Endothelial cell of umbilical vein (primary cell): ENCODE measurements around the gene PHLPP2.
A peak's percentile ranks its signal among the peaks of the same experiment; 100 is the strongest.

Experiments
- CTCF ChIP-seq, 2 donors: IDR thresholded peaks; 1 replicate in 1 of 2; 2 replicates in 1 of 2; pipeline ENCODE4 v1.5.1; 2011; ENCODE audit warnings: low read length in 2 of 2, mild to moderate bottlenecking in 2 of 2, moderate library complexity in 2 of 2, control low read depth in 1 of 2, inconsistent platforms in 1 of 2, low read depth in 1 of 2; ENCODE audit not compliant: insufficient read depth in 1 of 2; ENCODE audit errors: extremely low read depth in 1 of 2
- EZH2 ChIP-seq: IDR thresholded peaks from 2 replicates; pipeline ENCODE4 v1.6.1; 2012; ENCODE audit warnings: borderline replicate concordance, low read depth, mild to moderate bottlenecking, moderate library complexity, low read length, inconsistent platforms; ENCODE audit not compliant: severe bottlenecking
- FOS ChIP-seq: IDR thresholded peaks from 2 replicates; pipeline ENCODE4 v1.6.1; 2011; ENCODE audit warnings: mild to moderate bottlenecking, low read length, moderate library complexity, borderline replicate concordance; ENCODE audit not compliant: insufficient read depth
- GATA2 ChIP-seq: IDR thresholded peaks from 2 replicates; pipeline ENCODE4 v1.7.0; 2011; ENCODE audit warnings: low read depth, mild to moderate bottlenecking, moderate library complexity, mixed read lengths, low read length; ENCODE audit not compliant: insufficient read length, insufficient read depth
- JUN ChIP-seq: IDR thresholded peaks from 2 replicates; pipeline ENCODE4 v1.6.1; 2011; ENCODE audit warnings: borderline replicate concordance, low read depth; ENCODE audit not compliant: insufficient read length, insufficient read depth
- MAX ChIP-seq: IDR thresholded peaks from 2 replicates; pipeline ENCODE4 v1.6.1; 2011; ENCODE audit not compliant: insufficient read depth, insufficient read length
- MYC ChIP-seq: IDR thresholded peaks from one replicate; pipeline ENCODE4 v1.6.1; 2011; ENCODE audit warnings: mild to moderate bottlenecking, low read depth, low read length
- POLR2A ChIP-seq: IDR thresholded peaks from 2 replicates; pipeline ENCODE4 v1.6.1; 2012; ENCODE audit warnings: low read depth, mild to moderate bottlenecking, control low read depth, low read length
- POLR2AphosphoS5 ChIP-seq: IDR thresholded peaks from 2 replicates; pipeline ENCODE4 v1.6.1; 2012; ENCODE audit warnings: low read depth, mild to moderate bottlenecking, control low read depth, low read length, moderate library complexity; ENCODE audit not compliant: insufficient read depth

GRCh38 chr16:71746442-71747046 lies 22.0 kb upstream of the PHLPP2 start:
- peak; percentile 37 to 52 for TF ChIP-seq CTCF (IDR thresholded peaks at IDR 0.05; ENCODE audit: extremely low read depth in 1 of 2, insufficient read depth in 1 of 2, low read depth in 1 of 2, low read length in 2 of 2)
- no peak for TF ChIP-seq GATA2
- no peak for TF ChIP-seq POLR2A
- no peak for TF ChIP-seq POLR2AphosphoS5
- TF ChIP-seq EZH2 = no peak
- no peak for TF ChIP-seq MAX
- TF ChIP-seq FOS = no peak
- no peak for TF ChIP-seq JUN
- no peak for TF ChIP-seq MYC
